NCI-H526 (cell line): ENCODE measurements around the gene CHAD.
"Not testable (repeated sequence)": the region's sequence is repeated elsewhere in the genome, so short reads cannot be mapped to it uniquely, and the experiment has no call there.

ENCODE experiments used
- DNase-seq, 2 experiments: peaks; one replicate each; lab custom pipeline; 2025; lab: John Stamatoyannopoulos, UW

CHAD gene

GRCh38 chr17:50426814-50427787, 41.6 kb downstream of the CHAD start:
- peak in 1 of 2 experiments; percentile 44 for DNase-seq

GRCh38 chr17:50426472-50426782, 42.3 kb downstream of the CHAD start:
- peak in 1 of 2 experiments; percentile 53 for DNase-seq

- peak in 1 of 2 experiments; percentile 62 for DNase-seq
Measured at GRCh38 chr17:50425682-50426471, 42.8 kb downstream of the CHAD start, which contains the start of gene ACSF2. TSS of gene ACSF2 (plus strand) at chr17:50426218. CDS start at chr17:50426262, 44 bp downstream.

GRCh38 chr17:50424996-50425681, 43.5 kb downstream of the CHAD start:
- no peak for DNase-seq

GRCh38 chr17:50424246-50424995, 44.3 kb downstream of the CHAD start:
- DNase-seq: no peak

- no peak for DNase-seq
Measured at GRCh38 chr17:50423553-50424159, 45.0 kb downstream of the CHAD start.

- DNase-seq: no peak
Measured at GRCh38 chr17:50422738-50423137, 45.9 kb downstream of the CHAD start.

GRCh38 chr17:50421308-50422051, 47.2 kb downstream of the CHAD start:
- no peak for DNase-seq

GRCh38 chr17:50420419-50421112, 48.1 kb downstream of the CHAD start:
- DNase-seq: no peak

- not testable (repeated sequence) for DNase-seq
Measured at GRCh38 chr17:50419577-50419976, 49.1 kb downstream of the CHAD start.

- no peak for DNase-seq
Measured at GRCh38 chr17:50414808-50415207, 53.9 kb downstream of the CHAD start.
